HG02623 (cell line): ENCODE data around the gene PYDC1.
"Not testable (repeated sequence)": the region's sequence is repeated elsewhere in the genome, so short reads cannot be mapped to it uniquely, and the experiment has no call there.

Source experiments
- ATAC-seq: cut with Tn5 transposase; IDR thresholded peaks from one replicate; pipeline ENCODE4 v1.9.1; 2021; ENCODE audit warnings: moderate library complexity; ENCODE audit not compliant: unreplicated experiment

The PYDC1 gene

GRCh38 chr16:31196324-31197088 lies 20.4 kb downstream of the PYDC1 start:
- ATAC-seq = no peak

DNA sequence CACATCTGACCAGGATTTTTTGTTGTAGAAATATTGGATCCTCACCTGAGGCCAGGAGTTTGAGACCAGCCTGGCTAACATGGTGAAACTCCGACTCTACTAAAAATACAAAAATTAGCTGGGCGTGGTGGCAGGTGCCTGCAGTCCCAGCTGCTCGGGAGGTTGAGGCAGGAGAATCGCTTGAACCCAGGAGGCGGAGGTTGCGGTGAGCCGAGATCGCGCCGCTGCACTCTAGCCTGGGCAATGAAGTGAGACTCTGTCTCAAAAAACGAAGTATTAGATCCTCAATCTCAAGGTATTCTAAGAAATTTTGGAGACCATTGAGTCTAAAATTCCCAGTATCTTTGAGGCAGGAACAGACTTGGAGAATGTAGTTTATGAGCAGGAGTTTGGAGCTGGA lies 21.1 kb downstream of the PYDC1 start:
- not testable (repeated sequence) for ATAC-seq

DNA sequence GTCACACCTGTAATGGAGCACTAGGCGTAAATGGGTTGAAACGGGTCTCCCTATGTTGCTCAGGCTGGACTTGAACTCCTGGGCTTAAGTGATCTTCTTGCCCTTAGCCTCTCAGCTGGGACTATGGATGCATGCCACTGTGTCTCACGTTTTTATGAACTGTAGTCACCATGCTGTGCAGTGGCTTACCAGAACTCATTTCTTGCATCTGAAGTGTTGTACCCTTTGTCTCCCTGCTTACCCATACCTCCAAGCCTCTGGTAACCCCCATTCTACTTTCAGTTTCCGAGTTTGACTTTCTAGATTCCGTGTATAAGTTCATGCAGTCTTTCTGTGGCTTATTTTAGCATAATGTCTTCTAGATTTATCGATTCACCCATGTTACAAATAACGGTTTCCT lies 22.0 kb downstream of the PYDC1 start:
- ATAC-seq = peak; percentile 41

GRCh38 chr16:31193874-31194273 lies 23.1 kb downstream of the PYDC1 start:
- ATAC-seq = no peak

- no peak for ATAC-seq
These were observed 23.9 kb downstream of the PYDC1 start for GRCh38 chr16:31192856-31193642.

DNA sequence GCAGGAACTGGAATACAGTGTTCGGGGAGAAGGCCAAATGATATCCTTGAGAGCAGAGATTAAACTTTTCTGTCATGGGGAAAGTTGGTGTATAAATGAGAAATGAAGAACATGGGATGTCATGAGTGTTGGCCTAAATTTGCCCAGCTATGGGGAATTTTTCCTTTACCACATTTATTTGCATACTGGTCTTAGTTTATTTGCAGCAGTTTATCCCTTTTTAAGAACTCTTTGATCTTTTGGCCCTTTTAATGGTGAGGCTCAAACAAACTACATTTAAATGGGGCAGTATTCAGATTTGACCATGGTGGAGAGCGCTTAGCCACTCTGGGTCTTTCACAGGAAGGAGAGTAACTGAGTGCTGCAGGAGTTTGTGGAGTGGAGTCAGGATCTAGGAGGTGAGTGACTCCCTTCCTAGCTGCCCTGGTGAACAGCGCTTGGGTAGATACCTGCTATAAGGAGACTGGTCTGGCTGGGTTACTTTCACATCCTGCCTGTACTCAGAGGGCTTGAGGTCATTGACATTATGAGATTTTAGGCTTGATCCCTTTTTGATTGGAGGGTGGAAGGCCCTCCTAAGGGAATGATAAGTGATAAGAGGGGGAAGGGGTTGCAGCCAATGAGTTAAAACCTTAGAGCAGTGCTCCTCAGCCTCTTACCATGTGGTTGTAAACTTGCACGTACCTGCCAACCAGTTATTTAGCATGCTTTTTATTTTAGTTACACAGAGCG lies 25.1 kb downstream of the PYDC1 start:
- no peak for ATAC-seq

DNA sequence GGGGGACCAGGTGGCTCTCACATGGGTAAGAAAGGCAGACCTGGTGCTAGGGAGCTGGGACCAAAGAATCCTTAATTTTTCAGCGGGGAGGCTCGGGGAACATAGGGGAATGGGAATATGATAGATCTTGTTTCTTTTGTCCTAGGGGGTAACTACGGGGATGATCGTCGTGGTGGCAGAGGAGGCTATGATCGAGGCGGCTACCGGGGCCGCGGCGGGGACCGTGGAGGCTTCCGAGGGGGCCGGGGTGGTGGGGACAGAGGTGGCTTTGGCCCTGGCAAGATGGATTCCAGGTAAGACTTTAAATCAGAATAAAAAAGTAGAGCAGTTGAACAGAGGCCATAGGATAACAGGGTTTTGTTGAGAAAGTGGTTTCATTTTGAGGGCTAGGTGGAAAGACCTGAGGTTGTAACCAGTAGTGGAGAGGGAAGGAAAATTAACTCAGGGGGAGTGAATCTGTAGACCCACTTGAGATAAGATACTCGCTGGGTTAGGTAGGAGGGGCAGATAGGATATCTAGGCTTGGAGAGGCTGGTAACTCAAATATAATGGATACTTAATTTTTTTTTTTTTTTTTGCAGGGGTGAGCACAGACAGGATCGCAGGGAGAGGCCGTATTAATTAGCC lies 26.0 kb downstream of the PYDC1 start:
- no peak for ATAC-seq

DNA sequence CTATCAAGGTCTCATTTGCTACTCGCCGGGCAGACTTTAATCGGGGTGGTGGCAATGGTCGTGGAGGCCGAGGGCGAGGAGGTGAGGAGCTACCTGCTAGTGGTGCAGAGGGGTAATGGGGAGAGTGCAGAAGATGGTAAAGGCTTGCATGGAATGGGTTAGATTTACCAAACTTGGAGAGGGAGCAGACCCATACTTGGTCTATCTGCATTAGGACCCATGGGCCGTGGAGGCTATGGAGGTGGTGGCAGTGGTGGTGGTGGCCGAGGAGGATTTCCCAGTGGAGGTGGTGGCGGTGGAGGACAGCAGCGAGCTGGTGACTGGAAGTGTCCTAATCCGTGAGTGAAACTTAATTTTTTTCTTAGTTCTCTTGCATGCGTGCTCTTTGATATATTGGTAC lies 26.9 kb downstream of the PYDC1 start:
- no peak for ATAC-seq

- no peak for ATAC-seq
These were observed 27.5 kb downstream of the PYDC1 start for GRCh38 chr16:31189412-31189778.

GRCh38 chr16:31188450-31189411 lies 28.2 kb downstream of the PYDC1 start:
- ATAC-seq = no peak

GRCh38 chr16:31187808-31188189 lies 29.1 kb downstream of the PYDC1 start:
- no peak for ATAC-seq

DNA sequence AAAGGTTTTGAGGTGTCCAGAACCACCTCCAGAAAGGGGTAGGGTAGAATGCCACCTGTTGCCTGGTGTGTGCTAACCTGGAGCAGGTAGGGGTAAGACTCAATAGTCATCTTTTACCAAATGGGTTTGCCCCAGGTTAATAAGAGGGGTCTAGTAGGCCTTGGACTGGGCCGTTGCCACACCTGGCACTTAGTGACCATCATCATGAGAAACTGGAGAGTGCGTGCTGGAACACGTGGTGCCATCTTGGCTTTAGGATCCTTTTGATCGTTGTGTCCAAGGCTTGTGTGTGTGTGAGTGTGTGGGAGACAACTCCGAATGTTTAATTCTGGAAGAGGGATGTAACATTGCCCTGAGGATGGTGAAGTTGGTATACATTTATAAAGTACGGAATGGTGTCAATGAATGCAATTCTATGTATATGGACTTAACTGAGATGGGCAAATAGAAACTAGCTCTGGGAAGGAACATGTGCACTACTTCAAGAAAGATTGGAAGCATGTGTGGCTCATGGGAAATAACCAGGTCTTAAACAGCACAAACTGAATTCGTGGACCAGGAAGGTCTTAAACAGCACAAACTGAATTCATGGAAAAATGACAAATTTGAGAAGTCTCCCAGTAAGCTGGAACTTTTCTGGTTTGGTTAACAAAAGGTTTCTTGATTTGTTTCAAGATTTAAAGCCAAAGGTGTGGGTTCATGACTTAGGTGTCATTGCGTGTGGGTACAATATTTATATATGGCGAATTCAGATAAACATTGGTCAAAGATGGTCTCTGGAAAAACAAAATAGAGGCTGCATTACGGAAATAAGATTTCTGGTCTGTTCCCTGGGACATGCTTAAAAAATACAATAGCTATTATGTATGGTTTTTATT lies 29.8 kb downstream of the PYDC1 start:
- no peak for ATAC-seq

DNA sequence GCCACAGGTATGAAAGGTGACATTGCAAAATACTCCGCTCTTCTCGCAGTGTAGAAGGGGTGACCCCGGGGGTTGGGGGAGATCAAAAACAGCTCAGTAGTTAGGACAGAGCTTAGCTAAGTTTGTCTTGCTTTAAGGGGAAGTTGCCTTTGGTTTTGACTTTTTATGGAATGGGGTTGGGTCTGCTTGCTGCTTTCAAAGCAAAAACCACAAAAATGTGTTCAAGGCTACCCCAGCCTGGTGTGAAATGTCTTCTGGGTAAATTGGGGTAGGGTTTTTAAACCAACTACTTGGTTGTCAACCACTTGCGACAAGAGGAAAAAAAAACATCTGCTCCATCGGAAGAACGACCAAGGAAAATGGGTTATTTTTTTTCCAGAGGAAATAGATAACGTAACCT lies 30.8 kb downstream of the PYDC1 start:
- ATAC-seq = no peak

- ATAC-seq = no peak
These were observed 31.6 kb downstream of the PYDC1 start for GRCh38 chr16:31185339-31185738.

- ATAC-seq = no peak
These were observed 32.0 kb downstream of the PYDC1 start for GRCh38 chr16:31184888-31185287.

DNA sequence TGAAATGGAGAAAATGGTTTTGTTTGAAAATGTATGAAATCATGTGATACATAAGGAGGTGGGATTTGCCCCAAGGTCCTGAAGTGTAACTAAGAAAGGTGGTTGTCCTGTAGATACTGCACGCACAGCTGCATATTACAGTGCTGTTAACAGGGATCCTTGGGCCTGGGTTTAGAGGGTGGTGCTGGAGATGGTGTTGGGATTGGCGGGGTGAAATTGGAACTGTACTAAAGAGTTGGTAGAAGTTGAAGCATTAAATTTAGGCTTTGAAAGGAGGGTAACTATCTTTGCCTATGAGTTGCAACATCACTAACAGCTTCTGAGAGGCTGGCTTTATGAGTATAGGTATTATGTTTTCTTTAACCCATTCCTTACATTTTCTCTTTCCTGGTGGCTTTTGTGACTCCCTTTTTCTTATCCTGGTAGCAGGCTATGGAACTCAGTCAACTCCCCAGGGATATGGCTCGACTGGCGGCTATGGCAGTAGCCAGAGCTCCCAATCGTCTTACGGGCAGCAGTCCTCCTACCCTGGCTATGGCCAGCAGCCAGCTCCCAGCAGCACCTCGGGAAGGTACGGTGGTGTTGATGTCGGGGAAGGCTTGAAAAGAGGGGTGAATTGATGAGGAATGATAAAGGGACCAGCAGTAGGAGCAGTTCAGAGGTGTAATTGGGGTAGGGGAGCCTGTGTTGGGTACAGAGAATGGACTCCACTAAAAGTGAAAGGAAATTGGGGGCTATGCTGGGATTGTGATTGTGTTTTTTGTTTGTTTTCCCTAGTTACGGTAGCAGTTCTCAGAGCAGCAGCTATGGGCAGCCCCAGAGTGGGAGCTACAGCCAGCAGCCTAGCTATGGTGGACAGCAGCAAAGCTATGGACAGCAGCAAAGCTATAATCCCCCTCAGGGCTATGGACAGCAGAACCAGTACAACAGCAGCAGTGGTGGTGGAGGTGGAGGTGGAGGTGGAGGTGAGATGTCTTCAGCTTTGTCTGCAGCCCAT lies 33.2 kb downstream of the PYDC1 start:
- no peak for ATAC-seq

DNA sequence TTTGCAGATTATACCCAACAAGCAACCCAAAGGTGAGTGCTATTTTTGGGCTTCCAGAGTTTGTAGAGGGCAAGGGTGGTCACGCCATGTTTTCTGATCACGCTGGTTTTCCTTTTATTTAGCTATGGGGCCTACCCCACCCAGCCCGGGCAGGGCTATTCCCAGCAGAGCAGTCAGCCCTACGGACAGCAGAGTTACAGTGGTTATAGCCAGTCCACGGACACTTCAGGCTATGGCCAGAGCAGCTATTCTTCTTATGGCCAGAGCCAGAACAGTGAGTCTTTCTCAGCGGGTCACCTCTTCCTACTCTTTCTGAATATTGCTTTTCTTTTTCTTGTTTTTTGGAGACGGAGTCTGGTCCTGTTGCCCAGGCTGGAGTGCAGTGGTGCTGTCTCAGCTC lies 34.5 kb downstream of the PYDC1 start:
- ATAC-seq = no peak
